GM10266 (cell line): ENCODE measurements around the gene ZC3HAV1.
"Not testable (repeated sequence)": the region's sequence is repeated elsewhere in the genome, so short reads cannot be mapped to it uniquely, and the experiment has no call there.

Experiments
- DNase-seq: peaks from one replicate; pipeline ENCODE4 v3.0.0; 2012; ENCODE audit errors: extremely low spot score
- TF ChIP-seq, protein P1 (sequence below): IDR thresholded peaks from 2 replicates; pipeline ENCODE4 v1.5.1; 2012; ENCODE audit warnings: mild to moderate bottlenecking, low read depth; ENCODE audit not compliant: control insufficient read depth, insufficient read depth; ENCODE audit errors: missing control alignments

ZC3HAV1 gene

DNA sequence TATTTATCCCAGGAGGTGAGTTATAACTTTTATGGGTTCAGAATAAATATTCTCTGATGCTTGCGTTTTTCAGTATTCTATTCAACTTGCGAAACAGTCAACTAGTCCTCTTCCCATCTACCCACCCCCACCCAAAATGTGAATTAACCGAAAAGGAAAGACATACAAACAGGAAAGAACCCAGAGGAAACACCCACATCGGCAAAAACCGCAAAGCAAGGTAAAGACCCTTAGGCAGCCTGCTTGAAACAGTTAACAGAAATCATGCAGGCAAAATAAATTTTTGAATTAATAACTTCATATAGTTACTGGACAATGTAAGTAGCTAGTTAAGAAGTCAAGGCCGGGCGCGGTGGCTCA lies 5.4 kb downstream of the ZC3HAV1 start:
- TF ChIP-seq, protein P1, sequence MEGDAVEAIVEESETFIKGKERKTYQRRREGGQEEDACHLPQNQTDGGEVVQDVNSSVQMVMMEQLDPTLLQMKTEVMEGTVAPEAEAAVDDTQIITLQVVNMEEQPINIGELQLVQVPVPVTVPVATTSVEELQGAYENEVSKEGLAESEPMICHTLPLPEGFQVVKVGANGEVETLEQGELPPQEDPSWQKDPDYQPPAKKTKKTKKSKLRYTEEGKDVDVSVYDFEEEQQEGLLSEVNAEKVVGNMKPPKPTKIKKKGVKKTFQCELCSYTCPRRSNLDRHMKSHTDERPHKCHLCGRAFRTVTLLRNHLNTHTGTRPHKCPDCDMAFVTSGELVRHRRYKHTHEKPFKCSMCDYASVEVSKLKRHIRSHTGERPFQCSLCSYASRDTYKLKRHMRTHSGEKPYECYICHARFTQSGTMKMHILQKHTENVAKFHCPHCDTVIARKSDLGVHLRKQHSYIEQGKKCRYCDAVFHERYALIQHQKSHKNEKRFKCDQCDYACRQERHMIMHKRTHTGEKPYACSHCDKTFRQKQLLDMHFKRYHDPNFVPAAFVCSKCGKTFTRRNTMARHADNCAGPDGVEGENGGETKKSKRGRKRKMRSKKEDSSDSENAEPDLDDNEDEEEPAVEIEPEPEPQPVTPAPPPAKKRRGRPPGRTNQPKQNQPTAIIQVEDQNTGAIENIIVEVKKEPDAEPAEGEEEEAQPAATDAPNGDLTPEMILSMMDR = no peak
- peak; percentile 43 for DNase-seq

DNA sequence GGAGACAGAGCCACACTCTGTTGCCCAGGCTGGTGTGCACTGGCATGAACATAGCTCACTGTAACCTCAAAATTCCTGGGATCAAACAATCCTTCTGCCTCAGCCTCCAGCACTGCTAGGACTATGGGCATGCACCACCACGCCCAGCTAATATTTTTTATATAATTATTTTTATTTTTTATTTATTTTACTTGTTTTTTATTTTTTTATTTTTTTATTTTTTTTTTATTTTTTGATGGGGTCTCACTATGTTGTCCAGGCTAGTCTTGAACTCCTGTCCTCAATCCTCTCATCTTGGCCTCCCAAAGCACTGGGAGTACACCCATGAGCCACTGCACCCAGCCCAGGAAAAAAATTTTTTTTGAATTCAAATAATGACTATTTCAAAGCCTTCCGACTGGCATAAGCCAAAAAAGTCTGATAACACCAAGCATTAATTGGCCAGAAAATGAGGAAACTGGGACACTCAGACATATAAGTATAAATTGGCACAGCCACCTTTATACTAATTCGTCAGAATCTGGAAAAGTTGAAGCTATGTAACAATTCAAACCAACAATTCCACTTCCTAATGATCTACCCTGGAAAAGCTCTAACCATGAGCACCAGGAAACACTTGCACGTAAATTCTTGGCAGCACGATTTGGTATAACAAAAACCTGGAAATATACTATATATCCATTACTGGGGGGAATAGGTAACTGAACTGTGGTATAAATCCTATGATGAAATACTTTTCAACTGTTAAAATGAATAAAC lies 6.3 kb downstream of the ZC3HAV1 start:
- TF ChIP-seq, protein P1 = no peak
- DNase-seq = no peak

DNA sequence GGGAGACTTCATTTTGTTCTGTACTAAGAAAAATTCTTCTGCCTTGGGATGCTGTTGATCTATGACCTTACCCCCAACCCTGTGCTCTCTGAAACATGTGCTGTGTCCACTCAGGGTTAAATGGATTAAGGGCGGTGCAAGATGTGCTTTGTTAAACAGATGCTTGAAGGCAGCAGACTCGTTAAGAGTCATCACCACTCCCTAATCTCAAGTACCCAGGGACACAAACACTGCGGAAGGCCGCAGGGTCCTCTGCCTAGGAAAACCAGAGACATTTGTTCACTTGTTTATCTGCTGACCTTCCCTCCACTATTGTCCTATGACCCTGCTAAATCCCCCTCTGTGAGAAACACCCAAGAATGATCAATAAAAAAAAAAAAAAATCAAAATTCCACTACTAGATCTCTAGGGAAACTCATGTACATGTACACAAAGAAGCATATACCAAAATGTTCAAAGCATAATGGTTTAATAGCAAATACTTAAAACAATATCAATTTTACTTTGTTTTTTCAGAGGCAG lies 7.8 kb downstream of the ZC3HAV1 start:
- not testable (repeated sequence) for DNase-seq

DNA sequence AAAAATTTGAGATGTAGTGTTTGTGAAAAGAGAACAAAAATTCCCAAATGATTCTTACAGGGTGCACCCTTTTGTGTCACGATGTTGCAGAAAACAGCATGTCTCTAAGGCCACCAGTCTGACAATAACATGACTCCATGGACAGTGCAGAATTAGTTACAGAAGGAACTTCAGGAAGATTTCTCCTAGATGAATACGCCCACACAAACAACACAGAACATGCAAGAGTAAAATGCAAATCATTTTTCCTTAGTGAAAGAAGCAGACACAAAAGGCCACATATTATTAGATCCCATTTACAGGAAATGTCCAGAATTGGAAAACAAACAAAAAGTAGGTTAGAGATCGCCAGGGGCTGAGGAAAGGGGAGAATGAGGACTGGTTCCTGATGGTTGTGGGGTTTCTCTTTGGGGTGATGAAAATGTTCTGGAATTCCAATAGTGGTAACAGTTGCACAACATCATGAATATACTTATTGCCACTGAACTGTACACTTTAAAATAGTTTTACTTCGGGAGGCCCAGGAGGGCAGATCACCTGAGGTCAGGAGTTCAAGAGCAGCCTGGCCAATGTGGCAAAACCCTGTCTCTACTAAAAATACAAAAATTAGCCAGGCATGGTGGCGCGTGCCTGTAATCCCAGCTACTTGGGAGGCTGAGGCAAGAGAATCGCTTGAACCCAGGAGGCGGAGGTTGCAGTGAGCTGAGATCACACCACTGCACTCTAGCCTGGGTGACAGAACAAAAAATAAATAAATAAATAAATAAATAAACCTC lies 10.2 kb downstream of the ZC3HAV1 start:
- TF ChIP-seq, protein P1 = no peak
- no peak for DNase-seq

DNA sequence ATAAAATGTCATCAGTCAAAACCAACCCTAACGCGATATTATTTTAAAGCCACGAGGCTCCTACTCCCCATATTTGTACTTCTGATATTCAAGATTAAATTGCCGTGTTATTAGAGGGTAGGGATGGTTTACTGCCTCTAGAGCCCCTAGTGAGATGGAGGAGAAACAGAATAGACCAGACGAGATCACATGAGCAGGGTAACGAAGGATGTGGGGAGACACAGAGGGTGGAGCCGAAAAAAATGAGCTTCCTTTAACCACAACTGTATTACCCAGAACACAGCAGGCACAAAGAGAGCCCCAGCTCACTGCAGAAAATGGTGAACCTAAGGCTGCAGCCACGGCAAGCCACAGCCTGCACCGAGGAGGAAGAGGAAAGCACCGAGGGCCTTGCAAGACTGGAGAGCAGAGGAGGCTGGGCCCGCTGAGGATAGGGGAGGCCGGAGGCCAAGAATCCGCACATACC lies 14.3 kb downstream of the ZC3HAV1 start:
- TF ChIP-seq, protein P1 = no peak
- peak; percentile 85 for DNase-seq

DNA sequence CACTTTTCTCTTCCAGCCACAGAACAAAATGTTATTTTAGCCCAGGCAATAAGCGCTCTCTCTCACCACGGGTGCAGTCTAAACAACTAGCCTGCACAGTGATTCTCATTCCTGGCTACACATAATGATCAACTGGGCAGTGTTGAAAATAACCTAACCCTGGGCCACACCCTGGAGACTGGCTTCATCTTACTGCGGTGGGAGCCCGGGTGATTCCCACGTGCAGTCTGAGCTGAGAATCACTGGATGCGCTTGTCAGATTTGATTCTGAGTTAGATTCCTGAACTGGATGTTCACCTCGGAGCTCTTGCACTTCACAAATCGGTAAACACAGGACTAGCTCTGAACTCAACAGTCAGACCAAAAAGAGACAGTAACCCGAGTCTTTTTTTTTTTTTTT lies 14.9 kb downstream of the ZC3HAV1 start:
- no peak for DNase-seq

DNA sequence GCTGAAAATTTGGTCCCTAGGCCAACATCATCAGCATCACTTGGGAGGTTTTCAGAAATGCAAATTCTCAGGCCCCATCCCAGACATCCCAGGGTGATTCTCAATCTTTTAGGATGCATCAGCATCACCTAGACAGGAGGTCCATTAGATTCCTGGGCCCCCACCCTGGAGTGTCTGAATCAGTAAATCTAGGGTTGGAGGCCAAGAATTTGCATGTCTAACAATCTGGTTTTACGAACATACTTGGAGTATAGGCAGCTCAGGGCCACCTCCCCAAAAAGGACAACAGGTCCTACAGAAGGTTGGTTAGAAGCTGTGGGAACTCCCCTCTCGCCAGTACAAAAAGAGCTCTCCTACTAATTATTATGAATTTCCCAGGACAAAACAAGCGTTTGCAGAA lies 15.5 kb downstream of the ZC3HAV1 start:
- TF ChIP-seq, protein P1 = no peak
- no peak for DNase-seq

More for the DNA sequence above, 14.9 kb downstream of the ZC3HAV1 start:
- TF ChIP-seq, protein P1 = no peak

DNA sequence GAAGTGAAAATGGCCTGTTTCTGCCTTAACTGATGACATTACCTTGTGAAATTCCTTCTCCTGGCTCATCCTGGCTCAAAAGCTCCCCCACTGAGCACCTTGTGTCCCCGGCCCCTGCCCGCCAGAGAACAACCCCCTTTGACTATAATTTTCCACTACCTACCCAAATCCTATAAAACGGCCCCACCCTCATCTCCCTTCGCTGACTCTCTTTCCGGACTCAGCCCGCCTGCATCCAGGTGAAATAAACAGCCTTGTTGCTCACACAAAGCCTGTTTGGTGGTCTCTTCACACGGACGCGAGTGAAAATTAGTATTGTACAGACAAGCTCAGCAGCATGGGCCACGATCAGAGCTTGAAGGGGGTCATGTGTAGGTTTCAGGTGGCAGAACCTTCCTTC lies 16.0 kb downstream of the ZC3HAV1 start:
- not testable (repeated sequence) for DNase-seq
